GM12878 (cell line): ENCODE measurements around the gene ZBTB16. TPM values are rescaled to one million over a fixed set of nuclear protein-coding genes. Genes with fewer than 3 reads are reported as not detected.

Experiments
- ATAC-seq: fragments of 200-7000 bp; cut with Tn5 transposase; 3 replicates; pipeline ENCODE4 v1.9.1; 2020; ENCODE audit warnings: mild to moderate bottlenecking, moderate library complexity
- BruUV-seq: library from RNA; stranded (reverse); fragments of 400-500 nt; replicated peaks from 2 replicates; lab custom pipeline; 2021; lab: Mats Ljungman, UMichigan
- CTCF ChIA-PET: fragments of 300-600 bp; sonication (Branson Sonifier 250); formaldehyde crosslinking; extraction: SDS; loops from one replicate; lab custom pipeline; 2021; ENCODE audit warnings: inconsistent platforms; lab: Yijun Ruan, JAX
- POLR2A ChIA-PET: fragments of 350-600 bp; formaldehyde crosslinking; extraction: SDS; loops from one replicate; lab custom pipeline; 2021; ENCODE audit warnings: inconsistent platforms; lab: Charles Lee
- RAD21 ChIA-PET: fragments of 300-600 bp; sonication (Branson Sonifier 250); formaldehyde crosslinking; loops from one replicate; lab custom pipeline; 2023; ENCODE audit warnings: antibody characterized with exemption; ENCODE audit not compliant: unreplicated experiment; lab: Charles Lee
- SMC1A ChIA-PET: fragments of 300-600 bp; sonication (Branson Sonifier 250); formaldehyde crosslinking; loops from one replicate; lab custom pipeline; 2023; ENCODE audit not compliant: unreplicated experiment, uncharacterized antibody; lab: Charles Lee
- DNase-seq: peaks from one replicate; pipeline ENCODE4 v3.0.0-alpha.2; 2011; ENCODE audit warnings: low read depth, low spot score
- FAIRE-seq: peaks from 3 replicates; lab custom pipeline; 2011; peaks lifted over from hg19 to GRCh38; lab: Jason Lieb, UNC
- H2AFZ ChIP-seq: 2 replicates; pipeline ENCODE4 v1.6.0; 2011; ENCODE audit warnings: low read depth, low read length, control low read depth; ENCODE audit not compliant: control insufficient read depth
- H3K27ac ChIP-seq: 2 replicates; pipeline ENCODE4 v1.5.1; 2011; ENCODE audit warnings: control low read depth; ENCODE audit not compliant: control insufficient read depth, insufficient read depth
- H3K27me3 ChIP-seq, 2 experiments: replicated peaks in 1 of 2; 2 replicates each; pipeline versions ENCODE4 v1.6.0 to v1.6.1; 2011; ENCODE audit warnings: low read length in 1 of 2; ENCODE audit not compliant: control insufficient read depth in 2 of 2, insufficient read depth in 2 of 2
- H3K36me3 ChIP-seq, 2 experiments: 2 replicates each; pipeline ENCODE4 v1.5.1; 2011; ENCODE audit warnings: low read length in 1 of 2; ENCODE audit not compliant: control insufficient read depth in 2 of 2, insufficient read depth in 2 of 2
- H3K4me1 ChIP-seq: 2 replicates; pipeline ENCODE4 v1.6.1; 2011; ENCODE audit warnings: mild to moderate bottlenecking, low read length, moderate library complexity, mixed read lengths; ENCODE audit not compliant: control insufficient read depth, insufficient read depth
- H3K4me2 ChIP-seq: 2 replicates; pipeline ENCODE4 v1.6.0; 2011; ENCODE audit warnings: control low read depth; ENCODE audit not compliant: control insufficient read depth, insufficient read depth
- H3K4me3 ChIP-seq: fragments of 200-600 bp; sonication (generic); 2 replicates; pipeline ENCODE4 v1.5.1; 2016
- H3K79me2 ChIP-seq: 2 replicates; pipeline ENCODE4 v1.6.0; 2011; ENCODE audit warnings: low read length; ENCODE audit not compliant: control insufficient read depth, insufficient read depth
- H3K9ac ChIP-seq: 2 replicates; pipeline ENCODE4 v1.8.0; 2011; ENCODE audit warnings: low read length, control low read depth, mixed read lengths; ENCODE audit not compliant: control insufficient read depth, insufficient read depth
- H3K9me3 ChIP-seq: replicated peaks from 3 replicates; pipeline ENCODE4 v1.5.1; 2011; ENCODE audit warnings: mild to moderate bottlenecking, low read length; ENCODE audit not compliant: control insufficient read depth, insufficient read depth
- H4K20me1 ChIP-seq: 2 replicates; pipeline ENCODE4 v1.6.0; 2011; ENCODE audit not compliant: control insufficient read depth, insufficient read depth
- BMI1 ChIP-seq: fragments of 450-650 bp; IDR thresholded peaks from 2 replicates; pipeline ENCODE4 v1.6.1; 2016; ENCODE audit warnings: mild to moderate bottlenecking, moderate library complexity, borderline replicate concordance
- E4F1 ChIP-seq: fragments of 450-650 bp; IDR thresholded peaks from 2 replicates; pipeline ENCODE4 v1.6.1; 2018; ENCODE audit warnings: borderline replicate concordance, mild to moderate bottlenecking; ENCODE audit not compliant: partially characterized antibody
- EZH2 ChIP-seq: IDR thresholded peaks from 2 replicates; pipeline ENCODE4 v1.6.1; 2012; ENCODE audit warnings: low read depth, mild to moderate bottlenecking, control low read depth, inconsistent platforms, low read length, borderline replicate concordance; ENCODE audit not compliant: control insufficient read depth
- FOS ChIP-seq: IDR thresholded peaks from 3 replicates; pipeline ENCODE4 v1.6.1; 2011; ENCODE audit warnings: borderline replicate concordance; ENCODE audit not compliant: insufficient read length; ENCODE audit errors: extremely low read depth
- GATAD2B ChIP-seq: fragments of 450-650 bp; conservative IDR thresholded peaks from 2 replicates; pipeline ENCODE4 v1.6.1; 2017; ENCODE audit warnings: low read depth, mild to moderate bottlenecking, moderate library complexity
- HDAC2 ChIP-seq: fragments of 200-600 bp; sonication (generic); IDR thresholded peaks from 2 replicates; pipeline ENCODE4 v1.6.1; 2017
- NBN ChIP-seq: fragments of 450-650 bp; IDR thresholded peaks from 2 replicates; pipeline ENCODE4 v1.6.1; 2016
- RCOR1 ChIP-seq: conservative IDR thresholded peaks from 2 replicates; pipeline ENCODE4 v1.6.1; 2012; ENCODE audit warnings: low read depth, low read length, improper control_type of control experiment
- RUNX3 ChIP-seq: IDR thresholded peaks from 2 replicates; pipeline ENCODE4 v1.6.1; 2012; ENCODE audit warnings: low read length, inconsistent platforms
- SUPT20H ChIP-seq: IDR thresholded peaks from 2 replicates; pipeline ENCODE4 v1.6.1; 2011; ENCODE audit warnings: low read depth, mild to moderate bottlenecking, low read length, moderate library complexity, borderline replicate concordance; ENCODE audit not compliant: control insufficient read depth
- TBL1XR1 ChIP-seq: IDR thresholded peaks from 2 replicates; pipeline ENCODE4 v1.6.1; 2012; ENCODE audit warnings: low read depth, low read length, improper control_type of control experiment
- YBX1 ChIP-seq: fragments of 450-650 bp; IDR thresholded peaks from 2 replicates; pipeline ENCODE4 v1.6.1; 2016; ENCODE audit warnings: antibody characterized with exemption
- WGBS: methylation state at CpG from one replicate; pipeline ENCODE4 v1.1.6; 2016; ENCODE audit warnings: low lambda C conversion rate; ENCODE audit not compliant: insufficient replicate concordance, insufficient coverage; ENCODE audit errors: missing lambda C conversion rate; 5-methylcytosine and 5-hydroxymethylcytosine counted together
- in situ Hi-C: fragments of 300-500 bp; cut with MboI; formaldehyde crosslinking; loops from 9 replicates; pipeline ENCODE4 v1.14.3; 2018; ENCODE audit warnings: mixed read lengths
- intact Hi-C: fragments of 100-400 bp; cut with micrococcal nuclease; formaldehyde crosslinking; loops from one replicate; pipeline ENCODE4 v1.14.2; 2022; ENCODE audit not compliant: unreplicated experiment
- polyA plus RNA-seq, 11 experiments: library from polyadenylated mRNA; depleted of rRNA in 4 of 11; unstranded in 6 of 11; stranded (reverse) in 5 of 11; fragments of >200 nt; fragmentation: Nextera tagmentation in 4 of 11; fragmentation: Illumina TruSeq in 1 of 11; extraction: Ambion mirVana in 4 of 11; extraction: Trizol in 1 of 11; gene quantifications; 1 replicate in 1 of 11; 2 replicates in 10 of 11; pipeline versions ENCODE4 v1.2.1 to v1.2.3, GENCODE V29; 2011 to 2016; ENCODE audit warnings: inconsistent platforms in 2 of 11, missing spikeins in 2 of 11, low read depth in 1 of 11
- total RNA-seq, 4 experiments: library from RNA; depleted of rRNA in 3 of 4; stranded (reverse); fragments of >200 nt in 3 of 4; fragmentation: Illumina TruSeq in 1 of 4; extraction: Trizol in 1 of 4; gene quantifications; 2 replicates each; pipeline versions ENCODE4 v1.2.1 to v1.2.3, GENCODE V29; 2013 to 2021
- TF ChIP-seq, protein P1 (sequence below): IDR thresholded peaks from 2 replicates; pipeline ENCODE4 v1.6.1; 2012; ENCODE audit warnings: low read depth, low read length, improper control_type of control experiment
- TF ChIP-seq, protein P2 (sequence below): fragments of 450-650 bp; IDR thresholded peaks from 2 replicates; pipeline ENCODE4 v1.6.1; 2016; ENCODE audit warnings: mild to moderate bottlenecking

The ZBTB16 gene
- total and polyA plus RNA-seq, 10 of the 15 experiments (the other 5 are each of a cell fraction or from before 2014, with no cell fraction given): 0.38 TPM; not detected in 9

DNA sequence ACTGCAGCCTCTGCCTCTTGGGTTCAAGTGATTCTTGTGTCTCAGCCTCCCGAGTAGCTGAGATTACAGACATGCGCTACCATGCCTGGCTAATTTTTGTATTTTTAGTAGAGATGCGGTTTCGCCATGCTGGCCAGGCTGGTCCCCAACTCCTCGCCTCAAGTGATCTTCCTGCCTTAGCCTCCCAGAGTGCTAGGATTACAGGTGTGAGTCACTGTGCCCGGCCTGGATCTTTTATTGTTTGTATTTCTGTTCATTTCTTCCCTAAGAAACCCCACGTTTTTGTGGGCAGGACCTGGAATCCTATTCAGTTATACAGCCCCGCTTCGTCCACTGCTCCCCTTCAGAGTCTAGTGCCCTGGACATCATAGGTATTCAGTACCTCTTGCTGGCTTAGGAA lies 28.7 kb downstream of the ZBTB16 start:
- SMC1A ChIA-PET: no interaction called here
- POLR2A ChIA-PET: interaction anchor here (0.6 kb wide), 1 partner anchor 148 kb away, joined by 6 read pairs; no protein-coding TSS in a partner anchor
- no peak for TF ChIP-seq FOS
- TF ChIP-seq NBN: no peak
- TF ChIP-seq RCOR1: no peak
- TF ChIP-seq BMI1: no peak
- TF ChIP-seq GATAD2B: no peak
- TF ChIP-seq E4F1: no peak
- TF ChIP-seq EZH2: no peak
- no peak for TF ChIP-seq HDAC2
- TF ChIP-seq, protein P1, sequence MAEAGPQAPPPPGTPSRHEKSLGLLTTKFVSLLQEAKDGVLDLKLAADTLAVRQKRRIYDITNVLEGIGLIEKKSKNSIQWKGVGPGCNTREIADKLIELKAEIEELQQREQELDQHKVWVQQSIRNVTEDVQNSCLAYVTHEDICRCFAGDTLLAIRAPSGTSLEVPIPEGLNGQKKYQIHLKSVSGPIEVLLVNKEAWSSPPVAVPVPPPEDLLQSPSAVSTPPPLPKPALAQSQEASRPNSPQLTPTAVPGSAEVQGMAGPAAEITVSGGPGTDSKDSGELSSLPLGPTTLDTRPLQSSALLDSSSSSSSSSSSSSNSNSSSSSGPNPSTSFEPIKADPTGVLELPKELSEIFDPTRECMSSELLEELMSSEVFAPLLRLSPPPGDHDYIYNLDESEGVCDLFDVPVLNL: no peak
- TF ChIP-seq RUNX3: no peak
- TF ChIP-seq YBX1: no peak
- no peak for TF ChIP-seq SUPT20H
- TF ChIP-seq TBL1XR1: no peak
- TF ChIP-seq, protein P2, sequence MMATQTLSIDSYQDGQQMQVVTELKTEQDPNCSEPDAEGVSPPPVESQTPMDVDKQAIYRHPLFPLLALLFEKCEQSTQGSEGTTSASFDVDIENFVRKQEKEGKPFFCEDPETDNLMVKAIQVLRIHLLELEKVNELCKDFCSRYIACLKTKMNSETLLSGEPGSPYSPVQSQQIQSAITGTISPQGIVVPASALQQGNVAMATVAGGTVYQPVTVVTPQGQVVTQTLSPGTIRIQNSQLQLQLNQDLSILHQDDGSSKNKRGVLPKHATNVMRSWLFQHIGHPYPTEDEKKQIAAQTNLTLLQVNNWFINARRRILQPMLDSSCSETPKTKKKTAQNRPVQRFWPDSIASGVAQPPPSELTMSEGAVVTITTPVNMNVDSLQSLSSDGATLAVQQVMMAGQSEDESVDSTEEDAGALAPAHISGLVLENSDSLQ: no peak
- RAD21 ChIA-PET: no interaction called here
- 42% methylated on average over 9 of the region's 9 CpGs for WGBS
- H3K27me3 ChIP-seq: peaks cover 0 to 3% of the 10 kb centered on the region in 2 experiments; a peak in 3 of 4 replicates
- intact Hi-C loops: no loop called here
- FAIRE-seq: no peak
- no peak overlapping the region for H3K27ac ChIP-seq
- H3K4me2 ChIP-seq: no peak overlapping the region
- DNase-seq: no peak
- H4K20me1 ChIP-seq: no peaks in the 10 kb centered on the region
- H3K9ac ChIP-seq: no peak overlapping the region
- H2AFZ ChIP-seq: no peak overlapping the region
- H3K9me3 ChIP-seq: no peaks in the 10 kb centered on the region
- no peak for ATAC-seq
- H3K36me3 ChIP-seq: no peaks in the 10 kb centered on the region
- no peaks in the 10 kb centered on the region for H3K79me2 ChIP-seq
- no peak overlapping the region for H3K4me3 ChIP-seq
- no peaks in the 10 kb centered on the region for H3K4me1 ChIP-seq
- BruUV-seq: no TSS peak
- CTCF ChIA-PET: no interaction called here
- in situ Hi-C loops: no loop called here
